HG03175 (cell line): ENCODE results near the gene CLTA.

Experiments used
- ATAC-seq: cut with Tn5 transposase; IDR thresholded peaks from one replicate; pipeline ENCODE4 v1.9.1; 2021; ENCODE audit warnings: mild to moderate bottlenecking, moderate library complexity; ENCODE audit not compliant: unreplicated experiment

Gene CLTA, protein sequence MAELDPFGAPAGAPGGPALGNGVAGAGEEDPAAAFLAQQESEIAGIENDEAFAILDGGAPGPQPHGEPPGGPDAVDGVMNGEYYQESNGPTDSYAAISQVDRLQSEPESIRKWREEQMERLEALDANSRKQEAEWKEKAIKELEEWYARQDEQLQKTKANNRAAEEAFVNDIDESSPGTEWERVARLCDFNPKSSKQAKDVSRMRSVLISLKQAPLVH

DNA sequence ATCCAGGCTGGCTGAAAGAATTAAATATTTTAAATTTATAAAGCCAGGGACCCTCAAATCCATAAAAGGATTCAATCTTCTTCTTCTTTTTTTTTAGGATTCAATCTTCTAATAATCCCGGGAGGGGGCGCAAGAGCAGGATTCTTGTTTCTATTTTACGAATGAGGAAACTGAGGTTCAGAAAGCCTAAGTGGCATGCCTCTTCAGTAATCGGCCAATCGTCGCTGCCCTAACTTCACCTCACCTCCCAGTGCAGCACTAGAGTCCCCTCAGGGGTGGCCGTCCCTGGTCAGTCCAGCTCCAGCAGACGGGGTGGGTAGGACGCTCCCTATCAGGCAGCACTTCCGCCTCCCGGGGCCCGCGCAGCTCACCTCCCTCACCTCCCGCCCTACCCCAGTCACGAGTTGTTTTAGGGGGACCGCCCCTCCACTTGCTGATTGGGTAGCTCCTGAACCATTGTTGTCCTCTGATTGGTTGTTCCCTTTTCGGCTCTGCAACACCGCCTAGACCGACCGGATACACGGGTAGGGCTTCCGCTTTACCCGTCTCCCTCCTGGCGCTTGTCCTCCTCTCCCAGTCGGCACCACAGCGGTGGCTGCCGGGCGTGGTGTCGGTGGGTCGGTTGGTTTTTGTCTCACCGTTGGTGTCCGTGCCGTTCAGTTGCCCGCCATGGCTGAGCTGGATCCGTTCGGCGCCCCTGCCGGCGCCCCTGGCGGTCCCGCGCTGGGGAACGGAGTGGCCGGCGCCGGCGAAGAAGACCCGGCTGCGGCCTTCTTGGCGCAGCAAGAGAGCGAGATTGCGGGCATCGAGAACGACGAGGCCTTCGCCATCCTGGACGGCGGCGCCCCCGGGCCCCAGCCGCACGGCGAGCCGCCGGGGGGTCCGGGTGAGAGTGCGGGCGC, at the start of gene CLTA:
TSS of gene CLTA (plus strand) at position 534 of the 902 bp plus-strand sequence. CDS start at position 670, 136 bp downstream.
- peak; percentile 98 for ATAC-seq

DNA sequence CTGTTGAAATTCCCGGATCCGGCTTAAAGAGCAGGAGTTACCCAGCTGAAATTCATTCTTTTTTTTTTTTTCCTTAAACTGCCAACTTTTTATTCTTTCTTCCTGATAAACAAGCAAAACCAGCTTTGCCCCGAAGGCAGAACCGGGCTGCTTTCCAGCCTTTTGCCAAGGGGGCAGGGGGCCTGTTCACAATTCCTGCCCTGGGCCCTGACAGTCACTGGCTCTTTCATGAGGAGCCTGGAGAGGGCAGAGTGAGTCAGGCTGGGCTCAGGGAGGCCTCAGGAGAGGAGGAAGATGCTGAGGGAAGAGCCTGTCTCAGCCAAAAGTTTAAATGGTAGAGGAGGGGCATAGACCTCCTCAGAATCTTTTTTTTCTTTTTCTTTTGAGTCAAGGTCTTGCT, 49.4 kb upstream of the CLTA start:
- no peak for ATAC-seq

DNA sequence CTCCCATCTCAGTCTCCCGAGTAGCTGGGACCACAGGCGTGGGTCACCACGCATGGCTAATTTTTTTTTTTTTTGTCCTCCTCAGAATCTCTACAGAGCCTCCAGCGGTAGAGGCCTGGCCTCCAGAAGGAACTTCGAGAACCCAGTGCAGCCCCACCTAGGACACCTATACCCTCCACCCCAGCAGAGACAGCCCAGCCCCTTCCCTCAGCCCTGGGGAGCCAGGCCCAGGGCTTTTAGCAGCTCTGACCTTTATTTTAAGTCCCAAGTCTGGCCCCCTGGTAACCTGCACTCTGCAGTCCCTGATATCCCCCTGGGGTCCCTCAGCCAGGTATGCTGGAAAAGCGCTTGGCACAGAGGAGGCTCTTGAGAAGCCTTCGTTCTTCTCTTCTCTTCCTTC, 49.0 kb upstream of the CLTA start:
- no peak for ATAC-seq

DNA sequence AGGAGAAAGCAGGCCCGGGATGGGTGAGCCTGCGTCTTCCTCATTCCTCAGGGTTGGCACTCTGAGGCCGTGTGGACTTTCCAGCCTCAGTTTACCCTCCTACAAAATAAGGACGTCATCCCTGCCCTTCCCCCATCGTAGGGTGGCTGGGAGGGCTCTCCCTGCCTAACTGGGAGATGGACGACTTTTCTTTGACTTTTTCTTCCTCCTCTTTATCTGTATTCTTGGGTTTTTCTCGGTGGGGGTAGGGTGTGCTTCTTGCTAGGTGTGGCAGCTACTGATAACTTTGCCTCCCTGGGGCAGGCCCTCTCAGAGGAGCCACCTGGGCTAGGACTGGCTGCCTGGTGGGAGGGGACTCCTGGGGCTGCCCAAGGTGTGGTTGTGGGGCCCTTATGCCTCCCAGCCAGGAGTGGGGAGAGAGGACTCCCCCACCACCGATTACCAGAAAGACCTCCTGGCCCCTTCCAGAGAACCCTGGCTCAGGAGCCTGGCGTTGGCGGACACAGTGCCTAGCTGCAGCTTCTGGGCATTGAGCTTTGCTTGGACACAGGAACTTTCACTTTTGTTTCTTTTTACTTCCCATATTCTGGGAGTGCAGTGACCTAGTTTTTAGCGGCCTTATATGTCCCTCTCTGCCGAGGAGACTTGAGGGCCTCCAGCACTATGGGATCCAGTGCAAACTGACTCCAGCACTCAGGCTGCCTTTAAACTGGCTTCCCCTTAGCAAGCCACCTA, 48.0 kb upstream of the CLTA start:
- ATAC-seq: no peak

- no peak for ATAC-seq
These were observed 47.5 kb upstream of the CLTA start for GRCh38 chr9:36143245-36143641.

DNA sequence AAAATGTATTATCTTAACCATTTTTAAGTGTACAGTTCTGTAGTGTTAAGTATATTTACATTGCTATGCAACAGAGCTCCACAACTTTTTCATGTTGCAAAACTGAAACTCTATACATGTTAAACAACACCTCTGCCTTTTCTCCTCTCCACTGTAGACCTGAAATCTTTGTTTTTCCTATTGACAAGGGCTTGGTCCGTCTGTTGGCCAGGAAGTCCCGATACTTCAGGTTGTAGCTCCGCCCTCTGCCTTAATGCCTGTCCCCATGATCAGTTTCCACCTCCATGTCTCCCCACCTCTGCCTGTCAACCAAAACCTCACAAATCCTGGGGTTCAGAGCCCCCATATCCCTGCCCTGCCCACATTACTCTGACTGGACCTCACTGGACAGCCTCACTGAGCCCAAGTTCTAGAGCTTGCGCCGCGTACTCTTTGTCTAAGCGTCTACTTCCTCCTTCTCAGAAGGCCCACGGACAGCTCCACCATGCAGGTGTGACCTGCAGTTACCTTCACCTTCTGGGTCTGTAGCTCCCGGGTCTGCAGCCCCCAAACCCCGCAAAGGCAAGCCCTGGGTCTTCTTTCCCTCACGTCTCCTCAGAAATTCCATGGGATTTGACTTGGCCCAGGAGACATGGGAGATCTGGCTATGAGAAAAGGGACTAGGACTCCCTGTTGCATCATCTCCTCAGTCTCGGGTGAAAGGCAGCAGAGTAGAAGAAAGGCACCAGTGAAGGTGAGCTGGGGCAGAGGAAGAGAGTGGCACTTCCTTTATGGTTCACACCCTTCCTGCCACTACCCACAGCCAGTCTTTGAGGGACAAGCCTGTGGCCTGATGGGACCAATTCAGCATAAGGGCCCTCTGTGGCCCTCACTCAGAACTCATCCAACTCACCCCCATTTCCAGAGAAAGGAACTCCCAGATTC, 46.1 kb upstream of the CLTA start:
- ATAC-seq: no peak

- no peak for ATAC-seq
These were observed 44.8 kb upstream of the CLTA start for GRCh38 chr9:36145970-36146369.

GRCh38 chr9:36146651-36147050, 44.1 kb upstream of the CLTA start:
- no peak for ATAC-seq

DNA sequence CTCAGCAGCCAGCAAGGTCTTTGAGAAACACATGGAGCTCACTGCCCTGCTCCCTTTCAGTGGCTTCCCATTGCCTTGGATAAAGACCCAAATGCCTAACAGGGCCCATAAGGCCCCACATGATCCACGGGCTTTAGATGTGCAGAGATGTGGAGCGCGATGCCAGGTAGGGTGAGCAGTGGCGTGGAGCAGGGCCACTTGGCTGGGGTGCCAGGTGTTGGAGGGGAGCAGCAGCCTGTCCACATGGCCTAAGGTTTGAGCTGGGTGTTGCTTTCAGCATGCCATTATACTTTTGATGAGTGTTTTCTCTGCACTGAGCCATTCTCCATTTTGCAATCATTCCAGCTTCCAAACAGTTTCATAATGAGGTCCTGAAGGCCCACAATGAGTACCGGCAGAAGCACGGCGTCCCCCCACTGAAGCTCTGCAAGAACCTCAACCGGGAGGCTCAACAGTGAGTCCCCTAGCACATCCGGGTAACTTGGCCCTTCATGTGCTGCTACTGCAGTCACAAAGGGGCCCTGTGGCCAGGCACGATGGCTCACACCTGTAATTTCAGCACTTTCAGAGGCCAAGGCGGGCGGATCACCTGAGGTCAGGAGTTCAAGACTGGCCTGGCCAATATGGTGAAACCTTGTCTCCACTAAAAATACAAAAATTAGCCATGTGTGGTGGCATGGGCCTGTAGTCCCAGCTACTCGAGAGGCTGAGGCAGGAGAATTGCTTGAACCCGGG, 43.1 kb upstream of the CLTA start:
- no peak for ATAC-seq

DNA sequence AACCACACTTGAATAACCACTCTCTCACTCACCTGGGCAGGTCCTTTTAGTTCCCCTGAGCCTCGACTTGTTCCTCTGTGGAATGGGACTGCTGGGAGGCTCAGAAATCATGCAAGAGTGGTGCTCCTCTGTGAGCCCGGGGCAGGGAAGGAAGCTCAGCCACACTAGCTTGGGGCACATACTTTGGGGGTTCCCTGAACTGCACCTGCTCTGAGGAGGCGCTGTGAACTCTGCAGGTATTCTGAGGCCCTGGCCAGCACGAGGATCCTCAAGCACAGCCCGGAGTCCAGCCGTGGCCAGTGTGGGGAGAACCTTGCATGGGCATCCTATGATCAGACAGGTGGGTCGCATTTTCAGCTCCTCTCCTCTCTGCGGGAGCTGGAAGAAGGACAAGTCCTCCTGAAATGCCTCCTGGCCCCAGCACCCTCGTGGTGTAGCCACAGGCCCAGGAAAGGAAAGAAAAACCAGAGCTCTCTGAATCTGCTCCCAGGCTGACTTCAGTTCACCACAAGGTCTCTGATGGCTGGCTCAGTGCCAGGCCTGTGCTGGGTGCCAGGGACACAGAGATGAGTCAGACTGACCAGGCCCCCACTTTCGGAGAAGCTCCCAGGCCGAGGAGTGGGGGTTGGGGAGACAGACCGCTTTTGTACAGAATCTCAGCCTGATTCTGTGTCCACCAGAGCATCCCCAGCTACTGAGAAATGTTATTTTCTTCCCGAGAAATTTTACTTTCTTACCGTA, 42.2 kb upstream of the CLTA start:
- ATAC-seq: peak; percentile 56

DNA sequence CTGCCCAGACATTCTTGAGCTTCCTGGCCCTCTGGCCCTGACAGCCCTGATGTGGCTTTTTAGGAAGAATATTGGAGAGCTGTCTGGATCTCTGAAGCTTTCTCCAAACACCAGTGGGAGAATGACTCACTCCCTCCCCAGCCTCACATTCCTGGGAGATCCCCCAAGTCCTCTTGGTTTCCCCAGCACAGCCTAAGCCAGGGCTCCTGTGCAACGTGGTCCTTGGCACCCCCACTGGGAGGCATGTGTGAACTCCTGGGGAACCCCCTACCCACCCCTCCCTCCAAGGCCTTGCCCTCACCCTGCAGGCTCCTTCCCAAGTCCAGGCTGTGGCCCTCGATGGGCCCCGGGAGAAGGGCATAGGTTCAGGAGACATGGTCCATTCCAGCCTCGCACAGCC, 41.5 kb upstream of the CLTA start:
- no peak for ATAC-seq

DNA sequence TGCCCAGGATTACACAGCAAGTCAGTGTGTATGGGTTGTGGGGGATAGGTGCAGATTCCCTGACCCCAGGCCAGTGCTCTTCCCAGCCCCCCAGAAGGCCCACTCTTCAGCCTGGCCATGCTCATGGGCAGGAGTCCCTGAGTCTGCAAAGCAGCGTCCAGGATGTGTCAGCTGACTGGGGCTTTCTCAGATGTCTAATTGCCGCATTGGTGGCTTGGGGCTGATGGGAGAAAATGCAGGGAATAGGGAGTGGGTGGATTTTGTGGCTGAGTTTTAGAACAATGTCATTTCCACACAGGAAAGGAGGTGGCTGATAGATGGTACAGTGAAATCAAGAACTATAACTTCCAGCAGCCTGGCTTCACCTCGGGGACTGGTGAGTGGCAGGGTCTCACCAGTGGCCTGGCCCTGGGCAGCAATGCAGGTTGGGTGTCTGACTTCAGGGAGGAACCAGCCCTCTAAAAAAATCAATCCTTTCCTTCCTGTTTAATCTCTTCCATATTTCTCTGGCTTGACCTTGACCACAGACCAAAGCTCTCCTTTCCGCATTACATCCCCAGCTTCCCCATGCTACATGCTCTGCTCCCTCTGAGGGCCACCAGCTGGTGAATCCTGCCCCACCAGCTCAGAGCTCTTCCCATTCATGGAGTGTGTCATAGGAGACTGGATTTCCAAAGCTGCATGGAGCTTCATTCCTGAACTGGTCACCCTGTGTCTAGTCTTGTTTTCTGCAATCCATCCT, 40.0 kb upstream of the CLTA start:
- no peak for ATAC-seq

GRCh38 chr9:36151316-36152210, 39.2 kb upstream of the CLTA start:
- peak; percentile 78 for ATAC-seq

DNA sequence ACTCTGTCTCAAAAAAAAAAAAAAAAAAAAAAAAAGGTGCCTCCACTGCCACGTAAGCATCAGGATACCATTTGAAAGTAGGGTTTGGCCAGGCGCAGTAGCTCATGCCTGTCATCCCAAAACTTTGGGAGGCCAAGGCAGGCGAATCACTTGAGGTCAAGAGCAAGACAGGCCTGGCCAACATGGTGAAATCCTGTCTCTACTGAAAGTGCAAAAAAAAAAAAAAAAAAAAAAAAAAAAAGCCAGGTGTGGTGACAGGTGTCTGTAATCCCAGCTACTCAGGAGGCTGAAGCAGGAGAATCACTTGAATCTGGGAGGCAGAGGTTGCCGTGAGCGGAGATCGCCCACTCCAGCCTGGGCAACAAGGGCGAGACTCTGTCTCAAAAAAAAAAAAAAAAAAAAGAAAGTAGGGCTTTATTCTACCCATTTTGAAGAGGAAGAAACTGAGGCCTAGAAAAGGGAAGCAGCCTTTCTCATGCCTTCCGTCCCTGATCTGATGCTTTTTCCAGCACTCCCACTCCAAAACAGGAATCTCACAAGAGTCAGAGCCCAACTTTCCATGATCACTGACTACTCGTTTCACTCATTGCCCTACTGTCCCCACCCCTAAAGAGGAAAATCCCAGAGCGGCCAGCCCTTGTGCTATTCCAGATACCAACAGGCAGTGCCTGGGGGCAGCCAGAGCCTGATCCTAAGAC, 37.8 kb upstream of the CLTA start:
- no peak for ATAC-seq

DNA sequence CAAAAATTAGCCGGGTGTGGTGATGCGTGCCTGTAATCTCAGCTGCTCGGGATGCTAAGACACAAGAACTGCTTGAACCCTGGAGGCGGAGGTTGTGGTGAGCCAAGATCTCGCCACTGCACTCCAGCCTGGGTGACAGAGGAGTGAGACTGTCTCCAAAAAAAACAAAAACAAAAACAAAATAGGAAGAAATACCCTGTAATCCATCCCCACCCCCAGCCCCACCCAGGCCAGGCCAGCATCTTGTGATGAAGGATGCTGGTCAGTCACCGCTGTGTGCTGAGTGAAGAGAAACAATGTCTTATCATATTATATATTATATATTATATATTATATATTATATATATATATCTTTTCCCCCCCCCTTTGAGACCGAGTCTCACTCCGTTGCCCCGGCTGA, 37.0 kb upstream of the CLTA start:
- ATAC-seq: no peak

- ATAC-seq: no peak
These were observed 36.3 kb upstream of the CLTA start for GRCh38 chr9:36154331-36154952.
